H1 (cell line): ENCODE measurements around the gene FBXO2. TPM values are rescaled to one million over a fixed set of nuclear protein-coding genes. Genes with fewer than 3 reads are reported as not detected.

Experiments used
- CTCF ChIA-PET: fragments of 300-600 bp; sonication (Branson Sonifier 250); formaldehyde crosslinking; loops from one replicate; lab custom pipeline; 2021; ENCODE audit not compliant: partially characterized antibody; lab: Charles Lee
- POLR2A ChIA-PET: fragments of 300-600 bp; sonication (Branson Sonifier 250); formaldehyde crosslinking; loops from one replicate; lab custom pipeline; 2021; ENCODE audit warnings: inconsistent platforms; ENCODE audit not compliant: partially characterized antibody; lab: Charles Lee
- DNase-seq, 2 experiments: peaks; one replicate each; pipeline versions ENCODE4 v3.0.0 to v3.0.0-alpha.2; 2010 to 2022; ENCODE audit warnings: low spot score in 2 of 2, low read depth in 1 of 2, mixed read lengths in 1 of 2
- FAIRE-seq: peaks from 2 replicates; lab custom pipeline; 2011; peaks lifted over from hg19 to GRCh38; lab: Jason Lieb, UNC
- H2AFZ ChIP-seq: 2 replicates; pipeline ENCODE4 v1.8.1; 2012; ENCODE audit warnings: low read length, inconsistent platforms
- H2AK5ac ChIP-seq: 2 replicates; pipeline ENCODE4 v1.6.1; 2013; ENCODE audit warnings: low read depth, low read length
- H2BK120ac ChIP-seq: replicated peaks from 2 replicates; pipeline ENCODE3; 2013; ENCODE audit warnings: low read depth, low read length, inconsistent platforms
- H2BK12ac ChIP-seq: 2 replicates; pipeline ENCODE4 v1.6.1; 2013; ENCODE audit warnings: low read depth, low read length
- H2BK15ac ChIP-seq: 2 replicates; pipeline ENCODE4 v1.6.1; 2013; ENCODE audit warnings: low read length
- H2BK20ac ChIP-seq: 2 replicates; pipeline ENCODE4 v1.6.1; 2013; ENCODE audit warnings: low read length
- H2BK5ac ChIP-seq: 2 replicates; pipeline ENCODE4 v1.6.1; 2013; ENCODE audit warnings: low read depth, low read length
- H3K14ac ChIP-seq: 2 replicates; pipeline ENCODE4 v1.6.1; 2013; ENCODE audit warnings: inconsistent platforms; ENCODE audit not compliant: insufficient read length
- H3K18ac ChIP-seq: 2 replicates; pipeline ENCODE4 v1.6.1; 2013; ENCODE audit warnings: low read length; ENCODE audit errors: extremely low read depth
- H3K23ac ChIP-seq: 2 replicates; pipeline ENCODE4 v1.6.1; 2013; ENCODE audit warnings: inconsistent platforms; ENCODE audit not compliant: insufficient read length
- H3K23me2 ChIP-seq: 2 replicates; pipeline ENCODE4 v1.6.1; 2013; ENCODE audit warnings: low read depth, low read length
- H3K27ac ChIP-seq: 2 replicates; pipeline ENCODE4 v1.6.1; 2011; ENCODE audit warnings: low read depth, low read length, inconsistent platforms
- H3K27me3 ChIP-seq, 4 experiments: replicated peaks in 1 of 4; 1 replicate in 1 of 4; 2 replicates in 3 of 4; pipeline versions ENCODE4 v1.6.1 to v1.8.1; 2011 to 2013; ENCODE audit warnings: low read length in 3 of 4, mild to moderate bottlenecking in 3 of 4, inconsistent platforms in 2 of 4, mixed read lengths in 2 of 4, moderate library complexity in 1 of 4; ENCODE audit not compliant: control insufficient read depth in 3 of 4, insufficient read depth in 3 of 4; ENCODE audit errors: extremely low read depth in 1 of 4
- H3K36me3 ChIP-seq, 4 experiments: 2 replicates each; pipeline versions ENCODE4 v1.6.1 to v1.8.1; 2011 to 2013; ENCODE audit warnings: mild to moderate bottlenecking in 4 of 4, low read length in 3 of 4, moderate library complexity in 2 of 4, control low read depth in 1 of 4, inconsistent platforms in 1 of 4; ENCODE audit not compliant: insufficient read depth in 4 of 4, control insufficient read depth in 2 of 4
- H3K4ac ChIP-seq: replicated peaks from 2 replicates; pipeline ENCODE3; 2013; ENCODE audit warnings: low read length, low read depth, mixed read lengths, inconsistent platforms; ENCODE audit not compliant: insufficient read length
- H3K4me1 ChIP-seq, 4 experiments: replicated peaks in 1 of 4; 1 replicate in 1 of 4; 2 replicates in 3 of 4; pipeline versions ENCODE4 v1.6.1 to v1.8.1; 2011 to 2013; ENCODE audit warnings: low read length in 3 of 4, inconsistent platforms in 2 of 4, mixed read lengths in 1 of 4; ENCODE audit not compliant: insufficient read depth in 4 of 4, control insufficient read depth in 3 of 4
- H3K4me2 ChIP-seq, 2 experiments: 2 replicates each; pipeline versions ENCODE4 v1.6.1 to v1.8.1; 2011 to 2013; ENCODE audit warnings: low read depth in 2 of 2, low read length in 2 of 2, control low read depth in 1 of 2, inconsistent platforms in 1 of 2, mild to moderate bottlenecking in 1 of 2; ENCODE audit not compliant: insufficient read depth in 1 of 2
- H3K4me3 ChIP-seq, 4 experiments: fragments of 200-600, 300-600 bp in 1 of 4; sonication (generic), shearing (Covaris generic), sonication (Bioruptor Twin) in 1 of 4; 2 replicates each; pipeline versions ENCODE4 v1.5.1 to v1.8.1; 2011 to 2016; ENCODE audit warnings: low read length in 4 of 4, low read depth in 3 of 4, control low read depth in 2 of 4, inconsistent platforms in 2 of 4, mild to moderate bottlenecking in 2 of 4, mixed read lengths in 1 of 4, moderate library complexity in 1 of 4; ENCODE audit not compliant: insufficient read depth in 2 of 4; ENCODE audit errors: extremely low read depth in 1 of 4
- H3K56ac ChIP-seq: replicated peaks from 2 replicates; pipeline ENCODE3; 2013; ENCODE audit warnings: low read depth, mild to moderate bottlenecking, mixed read lengths, low read length, inconsistent platforms; ENCODE audit not compliant: insufficient read length
- H3K79me1 ChIP-seq: 2 replicates; pipeline ENCODE4 v1.6.1; 2013; ENCODE audit warnings: low read depth, low read length, control low read depth
- H3K79me2 ChIP-seq, 2 experiments: 2 replicates each; pipeline versions ENCODE4 v1.6.1 to v1.8.1; 2012 to 2013; ENCODE audit warnings: low read length in 2 of 2, mild to moderate bottlenecking in 2 of 2, inconsistent platforms in 1 of 2; ENCODE audit not compliant: insufficient read depth in 2 of 2, control insufficient read depth in 1 of 2
- H3K9ac ChIP-seq, 4 experiments: replicated peaks in 1 of 4; 1 replicate in 1 of 4; 2 replicates in 3 of 4; pipeline versions ENCODE4 v1.6.1 to v1.8.1; 2011 to 2013; ENCODE audit warnings: low read depth in 3 of 4, low read length in 3 of 4, control low read depth in 2 of 4, mild to moderate bottlenecking in 2 of 4, moderate library complexity in 2 of 4, inconsistent platforms in 1 of 4; ENCODE audit errors: extremely low read depth in 1 of 4
- H3K9me3 ChIP-seq, 2 experiments: 2 replicates each; pipeline versions ENCODE4 v1.6.1 to v1.8.1; 2012 to 2013; ENCODE audit warnings: mild to moderate bottlenecking in 2 of 2, moderate library complexity in 2 of 2, control low read depth in 1 of 2, inconsistent platforms in 1 of 2, low read depth in 1 of 2, low read length in 1 of 2, mixed read lengths in 1 of 2; ENCODE audit not compliant: insufficient read depth in 2 of 2
- H4K20me1 ChIP-seq, 2 experiments: replicated peaks in 1 of 2; 2 replicates each; pipeline versions ENCODE3 to v1.8.1; 2011 to 2013; ENCODE audit warnings: inconsistent platforms in 2 of 2, low read length in 2 of 2, mild to moderate bottlenecking in 1 of 2; ENCODE audit not compliant: insufficient read depth in 2 of 2, control insufficient read depth in 1 of 2
- H4K5ac ChIP-seq: 2 replicates; pipeline ENCODE4 v1.6.1; 2013; ENCODE audit warnings: low read length, low read depth, mixed read lengths, inconsistent platforms; ENCODE audit not compliant: insufficient read length
- H4K8ac ChIP-seq: 2 replicates; pipeline ENCODE4 v1.8.0; 2013; ENCODE audit warnings: mild to moderate bottlenecking, moderate library complexity, low read length, inconsistent platforms; ENCODE audit not compliant: insufficient read depth; ENCODE audit errors: extremely low read depth
- H4K91ac ChIP-seq: replicated peaks from 2 replicates; pipeline ENCODE3; 2013; ENCODE audit warnings: low read length, mixed read lengths, inconsistent platforms; ENCODE audit not compliant: insufficient read length
- BCL11A ChIP-seq, 2 experiments: IDR thresholded peaks; one replicate each; pipeline ENCODE4 v1.6.1; 2011; ENCODE audit warnings: low read depth in 2 of 2, low read length in 2 of 2, mild to moderate bottlenecking in 2 of 2
- CBX5 ChIP-seq: fragments of 300-800, 300-1000 bp; sonication (generic); IDR thresholded peaks from 2 replicates; pipeline ENCODE4 v1.7.1; 2016; ENCODE audit warnings: antibody characterized with exemption, low read length, low read depth
- CREB1 ChIP-seq: IDR thresholded peaks from 2 replicates; pipeline ENCODE4 v1.6.1; 2012; ENCODE audit warnings: inconsistent platforms
- EZH2 ChIP-seq: fragments of 200-600 bp; sonication (generic); IDR thresholded peaks from 2 replicates; pipeline ENCODE4 v1.7.1; 2012; ENCODE audit warnings: low read depth, mild to moderate bottlenecking, moderate library complexity, low read length, inconsistent platforms; ENCODE audit not compliant: severe bottlenecking
- FOSL1 ChIP-seq: IDR thresholded peaks from 2 replicates; pipeline ENCODE4 v1.6.1; 2011; ENCODE audit warnings: mild to moderate bottlenecking, low read depth, low read length, moderate library complexity; ENCODE audit not compliant: insufficient read depth
- KDM1A ChIP-seq: fragments of 200-600, 300-600 bp; sonication (generic); IDR thresholded peaks from 2 replicates; pipeline ENCODE4 v1.7.1; 2016; ENCODE audit warnings: mild to moderate bottlenecking, low read length, borderline replicate concordance
- MAX ChIP-seq: IDR thresholded peaks from 2 replicates; pipeline ENCODE4 v1.6.1; 2012; ENCODE audit warnings: inconsistent platforms
- PHF8 ChIP-seq: fragments of 200-600 bp; sonication (generic); conservative IDR thresholded peaks from 2 replicates; pipeline ENCODE4 v1.7.1; 2012; ENCODE audit warnings: low read depth, mild to moderate bottlenecking, inconsistent platforms, low read length, moderate library complexity
- RNF2 ChIP-seq: fragments of 200-900, 300-1000 bp; sonication (generic); IDR thresholded peaks from 2 replicates; pipeline ENCODE4 v1.7.1; 2016; ENCODE audit warnings: borderline replicate concordance, low read depth, mild to moderate bottlenecking, antibody characterized with exemption, low read length; ENCODE audit not compliant: poor library complexity, severe bottlenecking; ENCODE audit errors: missing control alignments
- SIN3A ChIP-seq, 2 experiments: IDR thresholded peaks in 1 of 2; conservative IDR thresholded peaks in 1 of 2; 2 replicates each; pipeline ENCODE4 v1.6.1; 2011 to 2012; ENCODE audit warnings: low read length in 2 of 2, improper control_type of control experiment in 1 of 2, low read depth in 1 of 2, mild to moderate bottlenecking in 1 of 2
- SP2 ChIP-seq: IDR thresholded peaks from 2 replicates; pipeline ENCODE4 v1.6.1; 2012; ENCODE audit warnings: mild to moderate bottlenecking, low read length, inconsistent platforms
- SUZ12 ChIP-seq: fragments of 200-600 bp; sonication (generic); IDR thresholded peaks from 2 replicates; pipeline ENCODE4 v1.6.1; 2012; ENCODE audit warnings: mild to moderate bottlenecking, inconsistent platforms, low read length, moderate library complexity, mixed read lengths
- WGBS, 2 experiments: shearing (Covaris generic) in 1 of 2; methylation state at CpG; one replicate each; pipeline versions ENCODE4 v1.1.6 to v1.1.7; 2013 to 2015; ENCODE audit warnings: low lambda C conversion rate in 2 of 2, mixed read lengths in 2 of 2, inconsistent platforms in 1 of 2, low coverage in 1 of 2, missing lambda C conversion rate in 1 of 2; ENCODE audit not compliant: insufficient replicate concordance in 2 of 2, insufficient coverage in 1 of 2, insufficient read length in 1 of 2; ENCODE audit errors: extremely low coverage in 1 of 2, missing lambda C conversion rate in 1 of 2; 5-methylcytosine and 5-hydroxymethylcytosine counted together
- polyA plus RNA-seq, 7 experiments: library from polyadenylated mRNA; depleted of rRNA in 3 of 7; stranded (reverse) in 5 of 7; unstranded in 2 of 7; fragments of >200 nt in 5 of 7; fragments of 200-250 nt in 2 of 7; gene quantifications; 1 replicate in 5 of 7; 2 replicates in 1 of 7; 4 replicates in 1 of 7; pipeline versions ENCODE4 v1.2.1 to v1.2.3, GENCODE V29; 2011 to 2013; ENCODE audit warnings: missing spikeins in 2 of 7, mixed read lengths in 2 of 7
- total RNA-seq: library from RNA; stranded (reverse); fragmentation: NEBNext Ultra II Directional; extraction: Animal tissue kit (Norgen Biotek cat#: 25700); gene quantifications from 2 replicates; pipeline ENCODE4 v1.2.1, GENCODE V29; 2021

FBXO2 gene
- total and polyA plus RNA-seq, 2 of the 8 experiments (the other 6 are each of a cell fraction or from before 2014, with no cell fraction given): 51.3 to 57.9 TPM

GRCh38 chr1:11599891-11600576 is 54.2 kb downstream of the FBXO2 start:
- ChIA-PET CTCF (interaction anchor here (0.5 to 6.2 kb wide), 6 partner anchors 11 to 1567 kb away, joined by 3 to 32 read pairs (median 4); no protein-coding TSS in a partner anchor), POLR2A (interaction anchor here (0.6 kb wide), 1 partner anchor 115 kb away, joined by 3 read pairs; no protein-coding TSS in a partner anchor)
- Histone ChIP-seq H4K91ac (no peak overlapping the region), H3K27me3 (no peaks in the 10 kb centered on the region; a peak in 1 of 7 replicates), H3K14ac (no peak overlapping the region), H2BK20ac (no peak overlapping the region), H3K4me2 (no peak overlapping the region), H3K4ac (no peak overlapping the region), H2BK5ac (no peak overlapping the region), H2BK15ac (no peak overlapping the region), H2BK120ac (no peak overlapping the region), H4K8ac (no peak overlapping the region), H3K23me2 (no peaks in the 10 kb centered on the region), H3K56ac (no peak overlapping the region), H3K4me3 (no peak overlapping the region), H2AK5ac (no peak overlapping the region), H3K23ac (no peak overlapping the region), H3K79me1 (no peaks in the 10 kb centered on the region), H2AFZ (no peak overlapping the region), H3K9me3 (no peaks in the 10 kb centered on the region), H4K5ac (no peak overlapping the region), H3K9ac (no peak overlapping the region), H3K27ac (no peak overlapping the region), H3K18ac (no peak overlapping the region), H3K79me2 (no peaks in the 10 kb centered on the region), H2BK12ac (no peak overlapping the region), H3K4me1 (peaks cover 1 to 9% (median 5%) of the 10 kb centered on the region in 4 experiments), H3K36me3 (no peaks in the 10 kb centered on the region), H4K20me1 (no peaks in the 10 kb centered on the region)
- DNase-seq: no peak
- 90% methylated on average over 6 of the region's 6 CpGs; no CpG with 5 or more reads in 1 of the 2 experiments for WGBS, 2 experiments
- FAIRE-seq: no peak
- TF ChIP-seq MAX (no peak), RNF2 (no peak), PHF8 (no peak), BCL11A (IDR thresholded peaks at IDR 0.05; ENCODE audit: low read depth in 2 of 2, low read length in 2 of 2) (no peak), SIN3A (conservative IDR thresholded peaks at IDR 0.05 in 1 of 2, IDR thresholded peaks at IDR 0.05 in 1 of 2; ENCODE audit: low read depth in 1 of 2, low read length in 2 of 2) (no peak), SUZ12 (no peak), KDM1A (no peak), CREB1 (no peak), FOSL1 (no peak), EZH2 (no peak), CBX5 (no peak), SP2 (no peak)
